Transverse colon (tissue), 4 donors: Measurements from ENCODE around the gene SMG7.

Experiments
- EP300 ChIP-seq: sonication (generic); formaldehyde crosslinking; IDR thresholded peaks from one replicate; pipeline ENCODE4 v1.6.1; 2017; ENCODE audit warnings: antibody characterized with exemption, low read depth
- POLR2A ChIP-seq: fragments of 450-650 bp; IDR thresholded peaks from one replicate; pipeline ENCODE4 v1.6.1; 2016; ENCODE audit warnings: antibody characterized with exemption, mild to moderate bottlenecking, moderate library complexity
- POLR2AphosphoS5 ChIP-seq, 3 donors: sonication (generic); formaldehyde crosslinking; IDR thresholded peaks; one replicate each; pipeline ENCODE4 v1.6.1; 2016; ENCODE audit warnings: antibody characterized with exemption in 3 of 3
- TF ChIP-seq, protein P1 (sequence below), 5 experiments: fragments of 200-600 bp in 3 of 5; fragments of 450-650 bp in 2 of 5; sonication (generic) in 3 of 5; IDR thresholded peaks; 1 replicate in 2 of 5; 2 replicates in 3 of 5; pipeline ENCODE4 v1.5.1; 2016 to 2017; ENCODE audit warnings: antibody characterized with exemption in 5 of 5, inconsistent platforms in 3 of 5, mild to moderate bottlenecking in 2 of 5, moderate library complexity in 1 of 5

DNA sequence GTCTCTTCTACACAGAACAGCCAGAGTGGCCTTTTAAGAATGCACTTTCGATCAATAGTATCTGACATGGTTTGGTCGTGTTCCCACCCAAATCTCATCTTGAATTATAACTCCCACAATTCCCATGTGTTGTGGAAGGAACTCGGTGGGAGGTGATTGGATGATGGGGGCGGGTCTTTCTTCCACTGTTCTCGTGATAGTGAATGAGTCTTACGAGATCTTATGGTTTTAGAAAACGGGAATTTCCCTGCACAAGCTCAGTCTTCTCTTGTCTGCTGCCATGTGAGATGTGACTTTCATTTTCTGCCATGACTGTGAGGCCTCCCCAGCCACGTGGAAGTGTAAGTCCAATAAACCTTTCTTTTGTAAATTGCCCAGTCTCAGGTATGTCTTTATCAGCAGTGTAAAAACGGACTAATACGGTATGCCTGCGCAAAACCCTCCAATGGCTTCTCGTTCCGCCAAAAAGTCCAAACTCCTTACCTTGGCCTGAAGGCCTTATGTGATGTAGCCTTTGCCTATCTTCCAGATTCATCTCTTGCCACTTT lies 23.0 kb upstream of the SMG7 start:
- TF ChIP-seq, protein P1, sequence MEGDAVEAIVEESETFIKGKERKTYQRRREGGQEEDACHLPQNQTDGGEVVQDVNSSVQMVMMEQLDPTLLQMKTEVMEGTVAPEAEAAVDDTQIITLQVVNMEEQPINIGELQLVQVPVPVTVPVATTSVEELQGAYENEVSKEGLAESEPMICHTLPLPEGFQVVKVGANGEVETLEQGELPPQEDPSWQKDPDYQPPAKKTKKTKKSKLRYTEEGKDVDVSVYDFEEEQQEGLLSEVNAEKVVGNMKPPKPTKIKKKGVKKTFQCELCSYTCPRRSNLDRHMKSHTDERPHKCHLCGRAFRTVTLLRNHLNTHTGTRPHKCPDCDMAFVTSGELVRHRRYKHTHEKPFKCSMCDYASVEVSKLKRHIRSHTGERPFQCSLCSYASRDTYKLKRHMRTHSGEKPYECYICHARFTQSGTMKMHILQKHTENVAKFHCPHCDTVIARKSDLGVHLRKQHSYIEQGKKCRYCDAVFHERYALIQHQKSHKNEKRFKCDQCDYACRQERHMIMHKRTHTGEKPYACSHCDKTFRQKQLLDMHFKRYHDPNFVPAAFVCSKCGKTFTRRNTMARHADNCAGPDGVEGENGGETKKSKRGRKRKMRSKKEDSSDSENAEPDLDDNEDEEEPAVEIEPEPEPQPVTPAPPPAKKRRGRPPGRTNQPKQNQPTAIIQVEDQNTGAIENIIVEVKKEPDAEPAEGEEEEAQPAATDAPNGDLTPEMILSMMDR (IDR thresholded peaks at IDR 0.05), result no peak
- no peak for TF ChIP-seq POLR2A
- no peak for TF ChIP-seq EP300
- TF ChIP-seq POLR2AphosphoS5 (IDR thresholded peaks at IDR 0.05), result no peak
